Activated CD8-positive, alpha-beta memory T cell treated with anti-CD3 and anti-CD28 coated beads for 36 hours (primary cell): ENCODE measurements around the gene SMARCC2. TPM values are rescaled to one million over a fixed set of nuclear protein-coding genes. Genes with fewer than 3 reads are reported as not detected.

ENCODE experiments used
- CTCF ChIA-PET: fragments of 350-600 bp; sonication (Branson Sonifier 250); formaldehyde crosslinking; loops from one replicate; lab custom pipeline; 2021; ENCODE audit warnings: antibody characterized with exemption; lab: Charles Lee
- POLR2A ChIA-PET: fragments of 350-600 bp; sonication (Branson Sonifier 250); formaldehyde crosslinking; loops from one replicate; lab custom pipeline; 2021; ENCODE audit warnings: antibody characterized with exemption; lab: Charles Lee
- total RNA-seq, 2 experiments: library from RNA; stranded (reverse); gene quantifications; one replicate each; pipeline ENCODE4 v1.2.3, GENCODE V29; 2021

SMARCC2 gene
- total RNA-seq, 2 experiments from 2014 or later, result 105 to 108 TPM

DNA sequence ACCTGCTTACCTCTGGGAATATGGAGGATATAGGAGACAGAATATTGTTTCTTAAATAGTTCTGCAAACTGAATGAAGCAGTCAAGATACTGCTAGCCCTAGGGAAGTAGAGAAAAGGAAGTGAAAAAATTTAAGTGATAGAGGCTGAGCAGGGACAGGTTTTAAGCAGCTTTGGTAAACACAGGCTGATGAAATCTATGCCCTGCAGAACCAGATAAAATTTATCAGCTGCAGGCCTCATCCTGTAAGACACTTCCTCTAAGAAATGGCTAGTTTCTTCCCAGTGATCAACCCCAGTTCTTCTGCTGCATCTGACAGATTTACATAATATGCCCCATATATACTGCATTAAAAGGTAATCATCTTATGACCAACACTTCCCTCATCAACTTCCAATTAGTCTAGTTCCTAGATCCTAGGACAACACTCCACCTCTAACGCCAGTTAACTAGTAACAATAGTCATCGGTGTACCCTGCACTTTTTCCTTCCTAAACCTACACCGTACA is 62.5 kb downstream of the SMARCC2 start:
- POLR2A ChIA-PET, result interaction anchor here (1.3 to 2.4 kb wide), 2 partner anchors 25 to 35 kb away, joined by 3 to 13 read pairs; no protein-coding TSS in a partner anchor
- CTCF ChIA-PET, result interaction anchor here (0.6 to 3.6 kb wide), 10 partner anchors 8 to 139 kb away, joined by 3 to 27 read pairs (median 4); partner anchors contain the start of genes MYL6 and ZC3H10

DNA sequence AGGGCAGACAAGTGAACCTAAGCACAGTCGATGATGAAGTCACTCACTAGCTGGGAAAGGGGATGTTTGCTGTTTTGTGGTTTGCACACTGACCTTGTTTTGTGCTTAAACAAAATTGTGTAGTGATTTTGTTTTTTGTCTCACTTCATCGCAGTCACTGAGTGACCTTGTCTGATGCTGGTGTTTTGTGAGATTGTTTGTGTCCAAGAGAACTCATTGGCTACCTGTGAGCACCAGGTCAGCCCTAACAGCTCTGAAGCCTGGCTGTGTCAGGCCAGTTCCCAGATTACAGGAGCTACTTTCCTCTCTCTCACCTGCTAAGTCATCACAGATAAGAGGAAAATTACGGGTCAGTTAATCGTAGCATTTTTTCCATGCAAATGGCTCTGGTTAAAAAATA is 65.2 kb downstream of the SMARCC2 start:
- ChIA-PET CTCF (interaction anchor here (0.6 to 3.4 kb wide), 5 partner anchors 20 to 77 kb away, joined by 3 to 17 read pairs (median 3); partner anchors contain the start of genes PA2G4 and SMARCC2), POLR2A (no interaction called here)

DNA sequence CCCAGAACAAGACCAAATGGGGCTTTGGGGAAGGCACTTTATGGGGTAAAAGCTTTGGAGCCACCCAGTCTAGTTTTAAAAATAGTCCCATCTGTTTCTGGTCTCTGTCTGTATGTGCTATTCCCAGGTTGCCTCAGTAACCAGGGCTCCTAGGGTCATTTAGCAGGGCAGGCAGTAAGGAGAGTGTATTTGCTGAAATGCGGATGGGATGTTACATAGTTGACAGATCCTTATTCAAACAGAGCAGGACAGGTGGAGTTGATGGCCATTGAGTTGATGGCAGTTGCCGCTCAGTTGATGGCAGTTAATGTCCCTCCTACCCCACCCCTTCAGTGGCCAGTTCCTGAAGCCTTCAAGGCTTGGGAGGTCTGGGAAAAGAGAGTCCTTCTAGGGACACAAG is 66.6 kb downstream of the SMARCC2 start:
- ChIA-PET POLR2A (interaction anchor here (0.6 to 0.7 kb wide), 2 partner anchors 40 to 79 kb away, joined by 3 to 5 read pairs; no protein-coding TSS in a partner anchor), CTCF (interaction anchor here (0.7 to 3.4 kb wide), 3 partner anchors 37 to 67 kb away, joined by 3 to 17 read pairs (median 3); partner anchors contain the start of gene SMARCC2)

DNA sequence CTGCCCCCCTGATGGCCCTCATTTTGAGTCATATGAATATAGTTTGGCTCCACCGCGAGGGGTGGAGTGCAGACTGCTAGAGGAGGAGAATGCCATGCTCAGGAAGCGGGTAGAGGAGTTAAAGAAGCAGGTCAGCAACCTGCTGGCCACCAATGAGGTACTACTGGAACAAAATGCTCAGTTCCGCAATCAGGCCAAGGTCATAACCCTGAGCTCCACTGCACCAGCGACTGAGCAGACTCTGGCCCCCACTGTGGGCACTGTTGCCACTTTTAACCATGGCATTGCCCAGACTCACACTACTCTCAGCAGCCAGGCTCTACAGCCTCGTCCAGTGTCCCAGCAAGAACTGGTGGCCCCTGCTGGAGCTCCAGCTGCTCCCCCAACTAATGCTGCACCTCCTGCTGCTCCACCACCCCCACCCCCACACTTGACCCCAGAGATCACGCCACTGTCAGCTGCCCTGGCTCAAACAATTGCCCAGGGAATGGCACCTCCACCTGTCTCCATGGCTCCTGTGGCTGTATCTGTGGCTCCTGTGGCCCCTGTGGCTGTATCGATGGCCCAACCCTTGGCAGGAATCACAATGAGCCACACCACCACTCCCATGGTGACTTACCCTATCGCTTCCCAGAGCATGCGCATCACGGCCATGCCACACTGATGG is 67.9 kb downstream of the SMARCC2 start:
- CTCF ChIA-PET, result interaction anchor here (1.8 to 6.2 kb wide), 2 partner anchors 68 to 100 kb away, joined by 5 to 73 read pairs; partner anchors contain the start of genes RNF41 and SMARCC2
- POLR2A ChIA-PET, result no interaction called here

DNA sequence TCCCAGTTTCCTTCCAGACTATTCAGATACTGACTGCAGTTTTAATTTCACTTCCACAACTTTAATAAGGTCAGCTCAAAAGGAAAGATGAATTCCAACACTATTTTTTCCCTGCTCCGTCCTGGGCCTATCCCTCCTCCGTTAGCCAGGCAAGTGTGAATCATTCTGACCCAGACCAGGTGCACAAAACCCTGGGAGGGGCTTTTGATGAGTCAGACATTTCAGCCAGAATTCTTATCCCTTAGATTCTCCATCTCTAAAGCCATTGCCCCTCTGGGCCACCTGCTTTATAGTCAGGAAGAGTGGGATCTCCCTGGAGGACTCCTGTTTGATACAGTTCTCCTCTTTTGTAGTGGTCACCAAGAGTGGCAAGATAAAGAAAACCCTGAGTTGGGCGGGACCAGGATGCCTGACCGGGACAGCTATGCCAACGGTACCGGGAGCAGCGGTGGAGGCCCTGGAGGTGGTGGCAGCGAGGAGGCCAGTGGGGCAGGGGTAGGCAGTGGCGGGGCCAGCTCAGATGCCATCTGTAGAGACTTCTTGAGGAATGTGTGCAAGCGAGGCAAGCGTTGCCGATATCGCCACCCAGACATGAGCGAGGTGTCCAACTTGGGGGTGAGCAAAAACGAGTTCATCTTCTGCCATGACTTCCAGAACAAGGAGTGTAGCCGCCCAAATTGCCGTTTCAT is 69.0 kb downstream of the SMARCC2 start:
- ChIA-PET POLR2A (interaction anchor here (0.7 to 4.2 kb wide), 2 partner anchors 16 to 69 kb away, joined by 3 to 26 read pairs; partner anchors contain the start of genes PA2G4 and SMARCC2), CTCF (interaction anchor here (0.6 to 6.2 kb wide), 15 partner anchors 7 to 181 kb away, joined by 3 to 73 read pairs (median 4); partner anchors contain the start of genes ESYT1, MYL6, MYL6B and RNF41)

DNA sequence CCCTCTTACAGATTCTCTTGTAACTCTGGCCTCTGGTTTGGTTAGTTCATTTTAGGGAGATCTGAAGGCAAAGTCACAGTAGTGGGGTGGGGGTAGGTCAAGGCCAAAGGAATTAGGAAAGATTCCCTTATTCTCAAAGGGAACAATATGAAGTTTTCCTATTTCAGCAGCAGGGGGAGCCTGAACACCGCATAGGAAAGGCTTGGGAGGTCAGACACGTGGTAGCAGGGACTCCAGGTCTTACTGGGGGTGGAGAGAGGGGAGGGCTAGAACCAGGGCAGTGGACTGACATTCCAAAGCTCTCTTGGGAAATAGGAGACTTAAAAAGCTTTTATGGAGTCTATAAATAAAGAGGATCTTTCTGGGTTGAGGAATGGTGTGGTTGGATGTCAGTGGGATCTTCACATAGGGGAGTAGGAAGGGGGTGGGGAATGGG is 69.9 kb downstream of the SMARCC2 start:
- POLR2A ChIA-PET, result interaction anchor here (0.6 to 4.2 kb wide), 5 partner anchors 9 to 402 kb away, joined by 3 to 36 read pairs (median 6); partner anchors contain the start of genes ESYT1, PA2G4 and SMARCC2
- CTCF ChIA-PET, result interaction anchor here (0.6 to 6.2 kb wide), 17 partner anchors 8 to 219 kb away, joined by 3 to 73 read pairs (median 4); partner anchors contain the start of genes ESYT1, IL23A, MYL6 and MYL6B

DNA sequence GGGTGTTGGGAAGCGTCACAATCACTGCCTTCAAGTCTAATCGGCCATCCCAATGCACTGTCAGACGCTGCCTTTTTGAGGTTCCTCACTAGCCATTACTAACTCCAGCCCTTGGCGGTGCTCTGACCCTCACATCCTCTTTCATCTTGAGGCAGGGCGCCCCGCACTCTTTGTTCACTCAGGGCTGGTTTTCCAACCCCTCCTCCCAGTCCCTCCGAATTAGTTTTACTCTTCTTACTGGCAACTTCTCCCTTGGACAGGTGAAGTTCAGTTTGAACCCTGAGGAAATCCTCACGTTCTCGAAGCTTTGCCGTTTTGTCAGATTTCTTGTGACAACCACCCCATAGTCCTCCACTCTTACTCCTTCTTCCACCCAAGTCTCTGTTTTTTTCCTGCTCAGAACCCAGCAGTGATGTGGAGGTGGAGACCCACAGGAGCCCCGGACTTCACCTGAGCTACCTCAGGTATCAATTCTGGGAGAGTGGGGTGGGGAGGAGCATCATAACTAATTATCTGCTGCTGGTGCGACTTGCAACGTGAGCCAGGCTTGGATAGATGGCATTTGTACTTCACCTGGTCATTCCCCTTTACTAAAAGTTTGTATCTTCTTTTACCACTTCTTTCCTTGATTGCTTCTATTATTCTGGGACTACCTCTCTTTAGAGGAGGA is 70.5 kb downstream of the SMARCC2 start:
- CTCF ChIA-PET, result interaction anchor here (0.6 to 6.2 kb wide), 17 partner anchors 8 to 379 kb away, joined by 3 to 73 read pairs (median 5); partner anchors contain the start of genes ESYT1, IL23A, PA2G4 and SMARCC2
- POLR2A ChIA-PET, result interaction anchor here (0.6 to 4.2 kb wide), 10 partner anchors 9 to 402 kb away, joined by 4 to 56 read pairs (median 8); partner anchors contain the start of genes ESYT1, MYL6, PA2G4 and RNF41

DNA sequence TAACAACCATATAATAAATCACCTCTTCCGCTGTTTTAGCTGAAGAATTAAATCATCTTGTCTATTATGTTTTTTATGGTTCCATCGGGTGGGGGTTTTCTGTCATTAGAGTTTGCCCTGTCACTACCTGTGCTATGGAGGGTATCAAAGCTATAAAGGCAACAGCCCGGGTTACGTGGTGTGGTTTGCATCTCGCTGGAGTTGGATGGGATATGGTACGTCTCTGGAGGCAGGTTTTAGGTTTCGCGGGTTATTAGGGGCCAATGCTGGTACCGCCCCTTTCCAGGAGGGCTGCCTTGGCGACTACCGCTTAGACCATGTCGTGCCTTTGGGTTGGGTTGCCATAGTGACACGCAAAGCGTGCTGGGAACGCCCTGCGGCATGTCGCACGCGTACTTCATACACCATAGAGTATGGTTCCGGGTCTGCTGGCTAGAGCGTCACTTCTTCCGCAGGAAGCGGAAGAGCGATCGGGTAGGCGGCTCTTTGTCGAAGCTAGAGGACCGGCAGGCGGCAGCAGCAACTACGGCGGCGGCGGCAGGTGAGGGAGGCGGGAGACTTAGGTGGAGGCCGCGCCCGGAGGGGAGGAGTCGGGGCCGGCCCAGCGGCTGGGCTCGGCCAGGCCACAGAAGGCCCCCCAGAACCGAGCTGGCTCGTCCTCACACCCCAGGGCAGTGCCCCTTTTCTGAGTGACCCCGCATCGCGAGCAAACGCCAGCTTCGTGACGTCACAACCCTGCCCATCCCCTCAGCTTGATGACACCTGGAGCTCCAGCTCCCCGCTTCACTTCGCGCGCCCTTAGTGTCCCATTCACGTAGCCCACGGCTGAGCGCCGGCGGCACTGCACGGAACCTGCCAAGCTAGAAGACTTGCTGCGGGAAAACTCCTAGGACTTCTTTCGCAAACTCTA is 71.2 kb downstream of the SMARCC2 start, which contains the start of gene ZC3H10:
ZC3H10 (plus strand) TSS at position 489 of the 910 bp plus-strand sequence. CDS start 2,297 bp downstream, outside the sequence.
- POLR2A ChIA-PET, result interaction anchor here (0.5 to 4.2 kb wide), 15 partner anchors 10 to 1837 kb away, joined by 3 to 56 read pairs (median 6); partner anchors contain the start of genes ESYT1, MYL6, PA2G4 and RNF41
- CTCF ChIA-PET, result interaction anchor here (0.6 to 6.2 kb wide), 15 partner anchors 9 to 379 kb away, joined by 3 to 73 read pairs (median 5); partner anchors contain the start of genes ANKRD52, ESYT1, IL23A and PA2G4

DNA sequence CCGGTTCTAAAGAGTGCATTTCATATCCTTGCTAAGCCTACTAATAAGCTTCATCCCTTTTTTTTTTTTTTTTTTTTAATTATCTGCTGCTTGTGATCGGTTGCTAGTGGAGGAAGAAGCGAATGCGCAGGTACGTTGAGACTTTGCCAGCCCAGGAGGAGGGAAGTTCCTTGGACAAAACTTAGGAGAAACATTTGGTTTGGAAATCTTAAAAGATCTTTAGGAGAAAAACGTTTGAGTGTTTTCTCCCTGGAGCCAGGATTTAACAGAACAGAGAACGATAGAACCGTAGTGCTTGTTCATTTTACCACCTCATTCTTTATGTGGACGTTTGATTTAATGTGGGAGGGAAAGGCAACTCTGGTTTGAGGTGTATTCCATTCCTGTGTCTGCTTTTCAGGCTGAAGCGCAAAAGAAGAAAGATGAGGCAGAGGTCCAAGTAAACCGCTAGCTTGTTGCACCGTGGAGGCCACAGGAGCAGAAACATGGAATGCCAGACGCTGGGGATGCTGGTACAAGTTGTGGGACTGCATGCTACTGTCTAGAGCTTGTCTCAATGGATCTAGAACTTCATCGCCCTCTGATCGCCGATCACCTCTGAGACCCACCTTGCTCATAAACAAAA is 72.1 kb downstream of the SMARCC2 start:
- POLR2A ChIA-PET, result interaction anchor here (0.5 to 4.2 kb wide), 16 partner anchors 9 to 567 kb away, joined by 3 to 56 read pairs (median 5); partner anchors contain the start of genes ANKRD52, ESYT1, PA2G4 and PYM1
- CTCF ChIA-PET, result interaction anchor here (0.7 to 6.2 kb wide), 8 partner anchors 10 to 378 kb away, joined by 3 to 73 read pairs (median 6); partner anchors contain the start of genes ESYT1, PA2G4 and SMARCC2

DNA sequence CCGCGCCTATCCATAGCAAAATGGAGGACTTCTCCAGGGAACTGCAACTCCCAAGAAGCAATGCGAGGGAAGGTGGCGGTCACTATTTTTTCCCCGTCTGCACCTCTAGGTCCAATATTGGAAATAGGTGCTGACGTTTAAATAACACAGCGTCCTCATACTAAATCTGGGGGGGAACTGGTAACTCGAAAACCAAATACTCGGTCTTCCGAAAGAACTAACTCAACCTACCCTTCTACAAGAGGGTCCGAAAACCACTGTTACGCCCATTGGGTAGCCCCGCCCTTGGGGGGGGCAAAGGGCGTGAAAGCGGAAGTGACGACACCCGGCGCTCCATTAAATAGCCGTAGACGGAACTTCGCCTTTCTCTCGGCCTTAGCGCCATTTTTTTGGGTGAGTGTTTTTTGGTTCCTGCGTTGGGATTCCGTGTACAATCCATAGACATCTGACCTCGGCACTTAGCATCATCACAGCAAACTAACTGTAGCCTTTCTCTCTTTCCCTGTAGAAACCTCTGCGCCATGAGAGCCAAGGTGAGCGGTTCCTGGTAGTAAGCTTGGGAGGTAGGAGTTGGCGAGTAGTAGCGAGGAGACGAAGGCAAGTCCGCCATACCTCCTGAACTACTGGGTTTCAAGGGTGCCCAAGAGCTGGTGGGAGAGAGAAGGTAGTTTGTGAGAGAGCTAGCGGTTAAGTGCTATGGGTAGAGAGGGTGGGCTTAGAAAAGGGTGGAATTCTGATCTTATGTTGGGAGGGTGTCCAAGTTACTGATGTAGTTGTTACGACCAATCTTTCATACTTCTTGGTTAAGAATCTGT is 72.8 kb downstream of the SMARCC2 start, which contains the start of gene RPL41:
RPL41 (plus strand) TSS at position 367 of the 815 bp plus-strand sequence.
- CTCF ChIA-PET, result interaction anchor here (1.7 to 6.2 kb wide), 4 partner anchors 9 to 73 kb away, joined by 4 to 73 read pairs (median 16); partner anchors contain the start of genes PA2G4 and SMARCC2
- POLR2A ChIA-PET, result interaction anchor here (0.6 to 4.2 kb wide), 12 partner anchors 10 to 189 kb away, joined by 3 to 56 read pairs (median 6); partner anchors contain the start of genes ANKRD52, ESYT1, PA2G4 and PYM1

DNA sequence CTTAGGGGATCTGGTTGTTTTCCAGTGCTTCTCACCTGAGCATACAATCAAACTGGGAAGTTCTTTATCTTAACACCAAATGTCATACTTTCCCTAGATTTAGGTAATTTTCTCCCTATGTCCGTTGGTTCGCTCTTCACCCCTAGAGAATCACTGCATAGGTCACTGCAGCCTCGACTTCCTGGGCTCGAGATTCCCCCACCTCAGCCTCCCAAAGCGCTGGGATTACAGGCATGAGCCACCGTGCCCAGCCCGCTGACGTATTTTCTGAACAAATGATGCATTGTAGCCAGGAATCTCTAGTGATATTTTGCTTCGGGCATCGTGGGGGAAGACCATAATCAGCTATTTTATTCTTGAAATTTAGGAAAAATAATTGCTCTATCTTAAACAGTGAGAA is 74.0 kb downstream of the SMARCC2 start:
- ChIA-PET POLR2A (interaction anchor here (4.1 kb wide), 1 partner anchor 11 kb away, joined by 56 read pairs; the partner anchor contains the start of gene PA2G4), CTCF (interaction anchor here (1.7 kb wide), 2 partner anchors 10 to 68 kb away, joined by 4 read pairs; no protein-coding TSS in a partner anchor)

DNA sequence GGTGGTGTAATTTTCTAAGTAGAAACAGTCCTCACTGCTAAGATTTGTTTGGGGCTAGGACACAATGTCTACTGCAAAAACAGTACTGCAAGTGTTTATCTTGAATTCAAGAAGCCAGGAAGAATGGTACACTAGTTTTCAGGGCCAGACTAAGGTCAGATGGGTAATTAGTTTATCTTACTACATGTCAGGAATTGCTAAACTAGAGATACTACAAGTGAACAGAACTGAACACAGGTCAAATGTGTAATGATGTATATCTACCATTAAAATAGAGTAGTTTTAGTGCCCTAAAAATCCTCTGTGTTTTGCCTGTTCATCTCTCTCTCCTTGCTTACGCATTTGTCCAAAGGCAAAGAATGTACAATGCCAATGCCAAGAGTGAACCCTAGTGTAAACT is 75.2 kb downstream of the SMARCC2 start:
- ChIA-PET CTCF (no interaction called here), POLR2A (no interaction called here)
